CD1c-positive myeloid dendritic cell (primary cell): Measurements from ENCODE around the gene PPM1L.

ENCODE experiments used
- DNase-seq: peaks from one replicate; pipeline ENCODE4 v3.0.0-alpha.2; 2016; ENCODE audit errors: extremely low spot score

Gene PPM1L

DNA sequence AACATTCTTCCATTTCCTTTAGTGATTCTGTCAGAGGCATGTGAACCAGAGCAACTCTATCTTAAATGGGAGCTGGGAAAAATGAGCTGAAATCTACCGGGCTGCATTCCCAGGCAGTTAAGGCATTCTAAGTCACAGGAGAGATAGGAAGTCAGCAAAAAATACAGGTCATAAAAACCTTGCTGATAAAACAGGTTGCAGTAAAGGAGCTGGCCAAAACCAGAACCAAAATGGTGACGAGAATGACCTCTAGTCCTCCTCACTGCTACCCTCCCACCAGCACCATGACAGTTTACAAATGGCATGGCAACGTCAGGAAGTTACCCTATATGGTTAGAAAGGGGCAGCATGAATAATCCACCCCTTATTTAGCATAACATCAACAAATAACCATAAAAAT is 282.7 kb downstream of the PPM1L start:
- DNase-seq: no peak

DNA sequence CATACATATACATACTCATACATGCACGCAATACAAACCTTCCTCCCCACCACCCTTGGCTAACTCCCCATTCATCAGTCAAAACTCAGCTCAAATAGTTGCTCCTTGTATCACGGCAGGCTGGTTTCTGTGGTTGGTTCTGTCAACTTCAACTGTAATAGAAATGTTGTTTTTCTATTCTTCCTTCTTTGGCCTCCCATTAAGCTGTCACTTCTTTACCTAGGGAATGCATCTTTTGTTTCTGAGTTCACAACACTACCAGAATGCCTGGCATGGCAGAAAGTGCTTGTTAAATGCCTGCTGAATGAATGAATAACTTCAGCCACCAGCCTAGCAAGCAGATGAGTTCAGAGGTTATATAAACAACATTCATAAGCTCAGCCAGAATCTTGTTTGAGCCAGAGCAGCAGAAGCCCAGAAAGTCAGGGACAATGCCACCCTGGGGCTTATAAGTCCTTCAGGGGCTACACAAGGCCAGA is 286.0 kb downstream of the PPM1L start:
- DNase-seq: no peak

DNA sequence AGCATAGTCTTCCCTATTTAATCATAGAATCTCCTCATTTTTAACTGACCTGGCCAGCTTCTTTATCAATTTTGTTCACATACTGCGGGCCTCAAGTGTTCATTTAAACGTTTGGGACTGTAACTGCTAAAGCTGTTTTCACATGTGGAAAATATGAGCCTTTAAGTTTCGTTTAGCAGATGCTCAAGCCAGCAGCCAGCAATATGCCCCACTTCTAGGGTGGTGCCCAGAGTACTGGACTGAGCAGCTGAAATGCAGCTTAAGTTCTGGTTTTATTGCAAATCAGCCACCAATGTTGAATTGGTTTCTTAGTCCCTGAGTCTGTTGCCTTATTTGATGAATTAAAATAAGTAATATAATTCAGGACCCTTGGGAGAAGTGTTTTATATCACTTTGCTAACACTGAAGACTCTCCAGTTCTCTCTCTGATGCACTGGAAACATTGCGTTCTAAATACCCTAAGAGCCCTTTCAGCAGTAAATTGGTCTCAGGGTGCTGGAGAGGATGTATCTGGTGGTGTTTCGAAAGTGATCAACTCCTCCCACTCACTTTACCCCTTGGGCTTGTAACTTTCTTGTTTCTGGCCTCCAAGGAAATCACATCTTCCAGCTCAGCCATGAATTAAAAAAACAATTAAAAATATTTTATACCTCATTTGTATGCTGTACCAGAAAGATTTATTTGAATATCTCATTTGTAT is 287.5 kb downstream of the PPM1L start:
- no peak for DNase-seq

DNA sequence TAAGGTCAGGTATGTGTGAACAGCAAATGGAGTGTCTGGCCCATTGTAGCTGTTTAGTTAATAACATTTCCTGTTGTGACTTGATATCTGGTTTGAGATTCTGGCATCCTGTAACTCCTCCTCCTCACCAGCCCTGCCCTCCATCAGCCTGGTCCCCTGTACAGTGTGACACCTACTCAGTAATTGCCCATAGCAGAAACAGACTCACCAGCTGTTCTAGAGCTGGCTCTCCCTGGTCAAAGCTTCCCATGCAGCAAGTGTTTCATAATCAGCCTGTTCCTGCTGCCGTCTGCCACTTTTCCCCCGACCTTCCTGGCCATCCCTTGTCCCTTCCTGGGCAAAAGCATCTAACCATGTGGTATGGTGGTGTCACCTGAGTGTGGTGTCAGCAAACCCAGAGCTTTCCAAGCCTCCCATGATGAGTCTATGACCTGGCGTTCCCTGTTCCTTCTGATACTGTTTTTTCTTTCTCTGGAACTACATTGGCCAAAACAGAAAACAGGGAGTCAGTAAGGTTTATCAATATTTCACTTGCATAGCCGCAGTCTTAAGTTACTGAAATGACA is 293.7 kb downstream of the PPM1L start:
- no peak for DNase-seq

DNA sequence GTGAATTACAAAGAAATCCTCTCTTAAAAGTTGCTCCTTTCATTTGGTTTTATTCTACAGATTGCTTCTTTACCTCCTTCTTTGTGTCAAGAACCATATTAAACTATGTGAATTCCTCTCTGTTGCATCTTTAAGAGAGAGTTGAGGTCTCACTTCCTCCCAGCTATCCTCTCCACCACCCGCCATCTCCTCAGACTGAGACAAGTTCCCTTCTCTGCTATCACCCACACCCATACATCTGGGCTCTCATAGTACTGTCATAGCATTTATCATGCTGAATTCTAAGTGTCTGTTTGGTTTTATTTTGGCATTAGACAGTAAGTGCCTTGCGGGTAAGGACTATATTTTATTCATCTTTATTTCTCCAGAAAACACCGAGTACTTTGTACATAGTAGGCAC is 294.9 kb downstream of the PPM1L start:
- DNase-seq: peak; percentile 62

DNA sequence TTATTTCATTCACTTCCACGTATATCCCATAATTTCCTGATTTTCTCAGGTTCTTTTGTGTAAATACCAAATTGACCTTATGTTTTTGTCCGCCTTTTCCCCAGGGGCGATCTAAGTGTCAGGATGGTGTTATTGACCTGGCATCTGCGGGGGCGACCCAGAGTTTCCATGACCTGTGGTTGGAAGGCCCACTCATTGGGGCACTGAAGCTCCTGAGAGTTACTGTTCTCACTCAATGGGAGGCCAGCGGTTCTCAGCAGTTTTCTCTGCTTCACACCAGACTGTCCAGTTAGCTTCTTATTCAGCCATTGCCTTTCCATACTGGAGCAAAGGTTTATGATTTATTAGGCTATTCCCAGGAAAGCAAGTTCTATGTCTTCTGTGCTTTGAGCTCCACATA is 295.8 kb downstream of the PPM1L start:
- no peak for DNase-seq

DNA sequence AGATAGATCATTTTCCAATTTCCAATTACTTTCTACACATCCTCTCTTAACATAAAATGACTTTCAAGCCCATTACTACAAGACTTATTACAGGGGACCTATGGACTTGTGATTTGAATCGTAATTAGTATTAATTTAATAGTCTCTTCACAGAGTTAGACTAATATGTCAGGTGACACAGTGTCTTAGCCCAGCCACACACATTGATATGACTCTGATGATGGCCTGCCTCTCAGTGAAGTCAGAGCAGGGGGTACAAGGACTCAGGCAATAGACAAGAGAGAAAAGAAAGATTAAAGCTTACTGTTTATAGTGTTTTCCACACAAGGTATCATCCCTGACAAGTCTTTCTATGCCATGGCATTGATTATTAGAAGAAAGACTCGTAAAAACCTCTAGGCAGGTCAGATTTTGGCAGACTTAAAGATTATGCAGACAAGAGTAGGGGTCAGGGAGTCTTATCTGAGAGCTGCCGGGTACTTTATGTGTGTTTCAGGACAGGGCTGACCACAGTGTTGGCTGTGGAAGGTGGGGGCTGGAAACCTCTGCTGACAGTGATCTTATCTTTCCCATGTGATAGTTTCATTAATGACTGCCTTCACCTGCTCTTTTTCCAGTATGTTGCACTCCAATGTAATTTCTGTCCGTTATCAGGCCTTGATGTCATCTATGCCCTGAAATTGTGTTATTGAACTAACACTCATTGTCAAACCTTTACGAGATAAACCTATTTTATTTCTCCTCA is 299.0 kb downstream of the PPM1L start:
- no peak for DNase-seq

DNA sequence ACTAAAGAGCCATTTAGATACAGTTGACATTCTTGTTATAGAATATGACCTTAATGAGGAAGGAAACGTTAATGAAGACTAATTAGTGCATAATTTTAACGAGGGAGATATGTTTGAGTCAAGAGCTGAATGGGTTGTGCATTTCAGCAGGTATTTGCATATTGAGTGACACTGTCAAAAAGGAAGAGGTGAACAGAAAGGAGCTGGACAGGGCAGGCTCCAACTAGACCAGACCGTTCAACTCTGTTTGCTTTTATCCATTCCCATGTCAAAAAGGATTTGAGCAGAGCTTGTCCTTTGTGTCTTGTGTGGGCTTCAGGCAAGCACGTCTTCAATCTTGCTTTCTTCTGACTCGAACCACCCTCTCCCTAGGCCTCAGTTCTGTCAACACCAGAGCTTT is 308.4 kb downstream of the PPM1L start:
- no peak for DNase-seq

DNA sequence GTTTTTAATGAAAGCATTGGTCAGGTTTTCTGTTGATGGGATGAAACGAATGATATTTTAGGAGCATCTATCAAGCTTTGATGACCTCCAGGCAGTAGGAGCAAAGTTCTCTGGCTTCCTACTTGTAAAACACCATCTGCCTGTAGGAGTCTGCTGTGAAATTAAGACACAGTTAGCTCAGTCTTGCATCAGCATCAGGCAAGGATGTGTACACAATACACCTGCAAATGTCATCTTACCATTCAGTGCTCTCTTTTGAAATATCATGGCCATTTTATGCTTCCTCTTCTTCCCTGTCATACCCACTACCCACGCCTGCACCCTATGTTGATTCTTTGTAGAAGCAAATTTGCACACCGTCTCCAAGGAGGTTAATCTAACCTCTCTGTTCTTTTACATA is 310.9 kb downstream of the PPM1L start:
- peak; percentile 42 for DNase-seq

DNA sequence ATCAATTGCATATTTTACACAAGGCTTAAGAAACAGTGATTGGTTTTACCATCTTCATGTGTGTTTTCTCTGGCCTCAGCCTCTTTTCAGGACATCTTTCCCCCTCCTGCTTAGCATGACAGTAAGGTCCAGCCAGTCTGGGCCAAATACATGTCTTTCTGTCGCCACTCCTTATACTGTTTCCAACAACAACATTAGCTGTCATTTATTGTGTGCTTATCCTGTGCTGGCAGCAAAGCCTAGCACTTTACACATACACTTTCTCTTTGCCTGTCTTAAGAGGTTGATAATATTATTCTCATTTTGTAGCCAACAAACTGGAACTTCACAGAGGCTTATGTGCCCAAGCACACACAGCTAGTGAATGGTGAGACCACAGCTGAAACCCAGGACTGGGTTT is 311.3 kb downstream of the PPM1L start:
- no peak for DNase-seq

DNA sequence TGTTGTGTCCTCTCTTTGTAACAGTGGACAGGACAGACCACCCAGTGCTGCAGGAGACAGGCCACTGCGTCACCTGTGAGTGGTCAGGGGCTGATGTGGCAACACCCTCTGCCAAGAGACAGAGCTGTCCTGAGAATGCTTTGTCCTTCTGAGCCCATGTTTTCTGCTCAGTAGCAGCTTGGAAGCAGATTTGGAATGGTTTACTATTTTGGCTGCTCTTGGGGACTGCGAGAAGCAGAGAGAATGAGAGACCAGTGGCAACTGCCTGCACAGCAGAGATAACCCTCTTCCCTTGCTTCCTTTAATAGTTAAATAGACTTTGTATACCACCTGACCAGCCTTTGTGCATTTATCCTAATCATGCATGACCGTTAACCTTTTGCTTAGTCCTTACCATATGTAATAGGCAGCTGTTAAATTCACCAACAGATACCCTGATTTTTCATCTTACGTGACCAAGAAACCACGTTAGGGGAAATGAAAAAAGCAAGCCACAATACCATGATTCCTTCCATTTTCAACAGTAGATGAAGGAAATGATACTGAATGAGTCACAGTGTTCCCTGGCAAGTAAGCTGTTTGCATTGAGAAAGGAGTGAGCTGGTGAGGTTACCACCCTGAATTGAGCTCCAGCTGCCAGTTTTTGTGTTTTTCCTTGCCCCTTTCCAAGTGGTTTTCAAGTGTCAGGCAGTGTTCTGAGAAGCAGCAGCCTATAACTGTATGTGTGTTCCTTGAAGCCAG is 313.6 kb downstream of the PPM1L start:
- peak; percentile 86 for DNase-seq

DNA sequence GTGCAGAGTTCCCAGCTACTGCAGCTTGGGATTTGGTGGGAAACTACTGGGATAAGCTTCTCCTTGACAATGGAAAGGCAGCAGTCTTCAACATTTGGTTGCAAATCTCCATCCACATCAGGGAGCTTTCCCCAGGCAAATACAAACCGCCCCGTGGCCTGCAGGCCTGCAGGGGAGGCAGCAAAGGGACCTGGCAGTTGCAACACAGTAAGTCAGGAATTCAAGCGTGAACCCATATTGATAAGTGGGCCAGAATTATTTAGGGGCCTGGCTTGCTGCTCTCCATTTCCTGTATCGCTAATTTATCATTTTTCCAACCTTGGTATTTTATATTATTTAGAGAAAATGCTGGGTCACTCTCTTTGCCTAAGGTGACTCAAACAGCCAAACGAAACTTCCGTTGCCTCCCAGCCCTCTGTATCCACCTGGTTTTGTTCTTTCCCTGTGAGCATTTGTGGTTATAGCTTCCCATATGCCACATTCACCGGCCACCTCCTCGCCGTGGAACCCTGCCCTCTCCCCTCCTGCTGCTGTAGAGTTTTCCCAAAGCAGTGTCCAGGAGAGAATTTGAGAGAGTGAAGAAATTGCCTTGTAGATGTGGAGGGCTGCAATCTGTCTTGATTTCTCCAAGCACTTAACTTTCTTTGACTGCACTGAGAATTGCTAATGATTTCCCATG is 314.4 kb downstream of the PPM1L start:
- DNase-seq: no peak

DNA sequence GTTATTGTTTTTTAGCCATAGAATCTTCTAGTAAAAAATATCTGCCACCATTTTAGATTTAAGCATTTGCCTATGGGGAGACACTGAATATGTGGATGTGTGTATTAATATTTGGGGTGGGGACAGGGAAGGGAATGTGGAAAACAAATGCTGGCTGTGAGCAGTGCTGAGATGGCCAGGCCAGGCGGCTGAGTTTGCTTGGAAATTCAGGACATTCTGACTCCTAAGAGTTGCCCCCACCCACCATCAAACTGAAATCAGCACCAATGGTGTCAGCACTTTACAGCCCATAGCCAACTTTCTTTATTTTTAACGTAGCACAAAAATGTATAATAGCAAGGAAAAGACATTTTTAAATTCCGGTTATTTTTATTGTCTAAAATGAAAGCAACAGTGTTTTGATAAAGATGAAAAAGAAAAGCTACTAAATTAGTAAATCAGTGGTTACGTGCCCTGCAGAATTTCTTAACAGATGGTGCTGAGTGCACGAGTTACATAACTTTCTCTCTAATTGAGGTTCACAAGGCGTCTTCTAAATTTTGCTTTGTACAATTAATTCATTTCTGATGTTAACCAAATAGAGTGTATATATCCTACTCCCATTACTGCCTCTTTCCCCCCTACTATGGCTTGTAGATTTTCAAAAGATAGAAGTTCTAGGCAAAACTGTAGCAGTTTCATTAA is 315.1 kb downstream of the PPM1L start:
- peak; percentile 16 for DNase-seq

DNA sequence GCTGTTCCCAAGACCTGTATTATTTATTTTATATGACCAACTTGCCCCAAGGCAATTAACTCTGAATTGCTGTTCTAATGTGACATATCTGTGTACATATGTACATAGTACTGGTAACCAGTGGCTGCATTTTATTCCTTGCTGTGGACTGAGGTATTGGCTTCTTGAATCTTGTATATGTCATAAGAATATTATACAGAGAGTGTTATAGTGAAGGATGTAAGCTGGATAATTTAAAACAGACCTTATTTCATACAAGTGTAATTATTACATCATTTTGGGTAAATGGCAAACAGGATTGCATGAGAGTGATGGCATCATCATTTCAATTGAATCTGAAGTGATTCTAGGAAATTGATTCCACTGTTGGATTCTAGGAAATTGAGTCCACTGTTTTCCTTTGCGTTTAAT is 316.2 kb downstream of the PPM1L start:
- DNase-seq: peak; percentile 50

DNA sequence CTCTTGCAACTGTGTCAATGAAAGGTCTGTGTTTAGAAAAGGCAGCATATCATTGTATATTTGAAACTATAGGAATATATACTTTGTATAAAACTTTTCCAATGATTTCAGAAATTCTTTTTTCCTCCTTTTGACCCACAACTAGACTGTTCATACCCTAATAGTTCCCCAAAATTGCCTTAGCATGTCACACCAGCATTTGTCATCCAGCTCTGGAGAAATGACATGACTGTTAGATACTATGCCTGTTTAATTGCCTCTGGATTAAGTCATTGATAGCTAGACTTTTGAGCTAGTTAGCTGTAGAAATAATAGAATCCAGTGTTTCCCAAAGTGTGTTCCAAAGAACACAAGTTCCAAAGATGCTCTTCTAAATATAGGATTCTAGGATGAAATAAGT is 316.7 kb downstream of the PPM1L start:
- peak; percentile 42 for DNase-seq

DNA sequence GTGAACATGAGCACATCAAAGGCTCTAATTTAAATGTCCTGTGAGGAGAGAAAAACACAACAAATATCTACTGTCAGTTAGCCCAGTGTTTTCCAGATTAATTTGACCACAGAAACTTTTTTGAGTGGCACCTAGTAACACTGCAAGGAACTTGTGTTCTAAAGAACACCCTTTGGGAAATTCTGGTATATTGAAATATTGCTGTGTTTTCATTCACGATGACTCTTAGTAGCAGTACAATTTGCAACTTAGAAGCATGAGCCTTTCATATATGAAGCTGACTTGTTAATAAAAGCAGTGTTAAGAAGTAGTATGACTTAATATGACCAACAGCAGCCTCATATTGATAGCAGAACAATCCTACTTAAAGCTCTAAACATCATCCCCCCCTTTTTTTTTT is 317.1 kb downstream of the PPM1L start:
- DNase-seq: no peak

DNA sequence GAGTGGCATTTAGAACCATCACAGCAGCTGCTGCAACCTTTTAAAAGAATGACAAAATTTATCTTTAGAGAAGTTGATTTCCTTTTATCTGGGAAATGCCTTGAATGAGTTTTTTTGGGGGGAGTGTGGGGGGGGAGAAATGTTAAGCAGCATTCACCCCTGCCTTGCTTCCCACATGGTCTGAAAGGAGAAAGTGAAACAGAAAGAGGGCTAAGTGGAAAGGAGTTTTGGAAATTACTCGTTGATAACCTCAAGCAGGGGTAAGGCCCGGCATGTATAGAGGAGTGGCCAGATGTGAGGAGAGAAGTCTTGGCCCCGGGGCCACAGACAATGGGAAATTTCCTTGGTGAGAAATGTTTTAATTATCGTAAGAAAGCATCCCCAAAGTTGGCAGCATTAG is 325.6 kb downstream of the PPM1L start:
- DNase-seq: no peak

DNA sequence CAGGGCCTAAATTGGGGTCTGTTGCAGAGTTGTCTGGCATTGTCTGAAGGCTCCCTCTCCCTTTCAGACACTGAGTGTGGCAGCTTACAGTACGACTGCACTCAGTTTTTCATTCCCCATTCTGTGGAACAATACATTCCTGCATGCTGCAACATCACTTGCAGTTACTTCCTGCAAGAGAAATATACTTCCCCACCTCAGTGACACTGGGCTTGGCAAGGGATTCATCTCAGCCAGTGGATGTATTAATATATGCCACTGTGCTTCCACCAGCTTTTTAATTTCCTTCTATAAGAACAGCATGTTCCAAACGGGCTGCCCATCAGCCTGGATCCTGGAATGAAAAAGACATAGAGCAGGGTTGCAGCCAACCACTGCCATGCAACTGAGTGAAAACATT is 326.0 kb downstream of the PPM1L start:
- peak; percentile 7 for DNase-seq

DNA sequence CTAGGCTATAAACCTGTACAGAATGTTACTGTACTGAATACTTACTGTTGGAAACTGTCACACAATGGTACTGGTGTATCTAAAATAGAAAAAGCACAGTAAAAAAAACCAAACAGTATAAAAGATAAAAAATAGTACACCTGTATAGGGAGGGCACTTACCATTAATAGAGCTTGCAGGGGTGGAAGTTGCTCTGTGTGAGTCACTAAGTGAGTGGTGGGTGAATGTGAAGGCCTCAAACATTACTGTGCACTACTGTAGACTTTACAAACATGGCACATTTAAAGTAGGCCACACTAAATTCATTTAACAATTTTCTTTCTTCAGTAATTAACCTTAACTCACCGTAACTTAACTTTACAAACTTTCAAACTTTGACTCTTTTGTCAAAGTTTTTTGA is 327.1 kb downstream of the PPM1L start:
- no peak for DNase-seq

DNA sequence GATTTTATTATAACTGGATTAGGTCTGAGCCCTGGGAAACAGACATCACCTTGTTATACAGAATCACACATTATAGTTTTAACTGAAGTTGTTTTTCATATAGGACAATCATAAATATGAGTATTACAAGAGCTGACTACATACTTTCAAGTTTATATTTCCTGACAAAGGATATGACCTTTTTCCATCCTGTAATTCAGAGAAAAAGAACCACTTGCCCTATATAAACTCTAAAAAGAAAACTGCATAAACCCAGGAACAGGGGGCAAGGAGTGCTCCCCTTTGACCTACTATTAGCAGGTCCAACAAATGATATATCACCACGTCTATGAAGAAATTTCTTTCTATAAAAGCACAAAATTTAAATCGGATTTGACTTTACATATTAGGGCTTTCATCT is 328.2 kb downstream of the PPM1L start:
- DNase-seq: no peak

DNA sequence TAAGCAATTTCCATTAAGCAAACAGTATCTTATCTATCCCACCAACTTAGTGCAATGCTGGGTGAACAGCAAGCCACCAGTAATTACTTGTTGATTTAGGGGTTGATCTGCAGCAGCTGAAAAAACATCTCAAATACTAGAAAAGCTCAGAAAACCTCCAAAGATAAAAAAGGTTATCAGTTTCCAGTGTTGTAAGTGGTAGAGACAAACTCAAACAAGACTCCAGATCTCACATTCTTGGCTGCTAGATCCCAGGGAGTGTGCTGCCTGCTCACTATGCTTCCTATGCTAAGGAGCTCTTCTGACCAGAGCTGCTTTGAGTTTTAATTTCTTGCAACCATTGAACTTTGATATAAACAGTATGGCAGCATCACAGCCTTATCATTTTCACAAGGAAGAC is 337.9 kb downstream of the PPM1L start:
- DNase-seq: no peak
